ENCODE data around the gene NFKBIA. TPM values are rescaled to one million over a fixed set of nuclear protein-coding genes. Genes with fewer than 3 reads are reported as not detected.
A peak's percentile ranks its signal among the peaks of the same experiment; 100 is the strongest.
"Not testable (repeated sequence)": the region's sequence is repeated elsewhere in the genome, so short reads cannot be mapped to it uniquely, and the experiment has no call there.

NFKBIA gene
- polyA plus RNA-seq, 4 donors: 58.5 to 69.9 (median 62.1) TPM

GRCh38 chr14:35410858-35411257 lies 6.3 kb upstream of the NFKBIA start:
- no peak for DNase-seq (ENCODE audit: low read depth in 4 of 4, low spot score in 3 of 4)

DNA sequence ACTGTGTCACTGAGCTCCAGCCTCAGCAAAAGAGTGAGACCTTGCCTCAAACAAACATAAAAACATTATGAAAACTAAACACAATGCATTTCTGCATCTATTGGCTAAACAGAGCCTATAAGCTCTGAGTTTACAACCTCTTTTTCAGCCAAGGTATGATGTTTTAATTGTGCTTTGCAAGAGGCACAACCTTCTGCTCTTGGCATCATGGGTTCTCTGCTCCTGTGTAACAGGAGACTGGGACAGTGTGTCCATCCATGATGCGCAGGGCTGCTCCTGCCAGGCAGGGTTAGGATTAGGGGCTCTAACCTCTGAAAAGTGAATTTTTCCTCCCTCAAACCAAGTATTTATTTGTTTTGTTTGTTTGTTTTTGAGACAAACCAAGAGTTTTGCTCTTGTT lies 5.0 kb upstream of the NFKBIA start:
- no peak for DNase-seq (ENCODE audit: low read depth in 4 of 4, low spot score in 3 of 4)

DNA sequence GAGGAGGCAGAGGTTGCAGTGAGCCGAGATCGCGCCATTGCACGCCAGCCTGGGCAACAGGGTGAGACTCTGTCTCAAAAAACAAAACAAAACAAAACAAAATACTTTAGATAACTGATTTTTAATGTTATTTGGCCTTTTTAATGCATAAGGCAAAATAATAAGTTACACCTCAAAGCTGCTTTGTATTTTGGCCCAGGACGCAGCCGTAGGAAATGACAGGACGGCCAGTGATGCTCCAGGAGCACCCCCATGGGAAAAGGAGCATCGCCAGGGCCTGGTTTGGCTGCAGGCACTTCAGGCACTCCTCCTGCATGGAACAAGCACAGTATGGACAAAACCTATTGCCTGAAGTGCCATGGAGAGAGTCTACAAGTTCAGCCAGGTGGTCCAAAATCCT lies 3.5 kb upstream of the NFKBIA start:
- no peak for DNase-seq (ENCODE audit: low read depth in 4 of 4, low spot score in 3 of 4)

GRCh38 chr14:35407306-35407630 lies 2.7 kb upstream of the NFKBIA start:
- no peak for DNase-seq (ENCODE audit: low read depth in 4 of 4, low spot score in 3 of 4)

DNA sequence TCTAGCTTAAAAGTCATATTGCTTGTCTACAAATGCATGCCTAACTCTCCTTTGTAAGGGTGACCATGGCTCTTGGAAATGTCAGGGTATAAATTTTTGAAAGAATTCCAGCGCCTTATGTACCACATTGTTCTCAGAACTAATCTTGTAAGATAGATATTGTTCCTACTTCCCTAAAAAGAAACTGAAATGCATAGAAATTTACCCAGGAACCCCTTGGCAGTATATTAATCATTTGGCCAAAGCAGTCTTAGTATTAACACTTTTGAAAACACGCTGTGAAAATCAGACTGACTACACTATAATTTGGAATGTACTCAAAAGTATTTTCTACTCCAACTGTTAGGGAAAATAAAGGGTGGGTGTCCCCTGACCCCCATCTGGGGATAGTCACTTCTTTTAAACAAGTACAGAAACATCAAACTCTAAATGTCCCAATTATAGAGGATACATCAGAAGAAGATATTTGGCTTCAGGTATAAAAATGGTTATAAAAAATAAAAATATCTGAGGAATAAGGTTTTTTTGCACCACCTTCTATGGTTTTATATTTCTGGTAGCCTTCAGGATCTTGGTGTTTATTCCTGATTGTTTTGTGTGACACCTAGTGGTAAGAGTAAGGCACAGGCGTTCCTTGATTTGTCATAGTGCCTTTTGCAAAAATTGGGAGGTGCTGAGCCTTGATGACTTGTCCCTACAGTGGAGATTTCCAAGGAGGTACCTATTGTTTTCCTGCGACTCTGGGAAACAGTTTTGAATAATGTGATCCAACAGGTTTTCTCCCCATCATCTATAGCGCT lies 2.2 kb upstream of the NFKBIA start:
- DNase-seq (ENCODE audit: low read depth in 4 of 4, low spot score in 3 of 4): peak in 2 of 4 donors; percentile 46 to 52

- DNase-seq (ENCODE audit: low read depth in 4 of 4, low spot score in 3 of 4): no peak
Observed at GRCh38 chr14:35406090-35406489, 1.5 kb upstream of the NFKBIA start.

GRCh38 chr14:35405304-35405996 lies 901 bp upstream of the NFKBIA start:
- no peak for DNase-seq (ENCODE audit: low read depth in 4 of 4, low spot score in 3 of 4)

DNA sequence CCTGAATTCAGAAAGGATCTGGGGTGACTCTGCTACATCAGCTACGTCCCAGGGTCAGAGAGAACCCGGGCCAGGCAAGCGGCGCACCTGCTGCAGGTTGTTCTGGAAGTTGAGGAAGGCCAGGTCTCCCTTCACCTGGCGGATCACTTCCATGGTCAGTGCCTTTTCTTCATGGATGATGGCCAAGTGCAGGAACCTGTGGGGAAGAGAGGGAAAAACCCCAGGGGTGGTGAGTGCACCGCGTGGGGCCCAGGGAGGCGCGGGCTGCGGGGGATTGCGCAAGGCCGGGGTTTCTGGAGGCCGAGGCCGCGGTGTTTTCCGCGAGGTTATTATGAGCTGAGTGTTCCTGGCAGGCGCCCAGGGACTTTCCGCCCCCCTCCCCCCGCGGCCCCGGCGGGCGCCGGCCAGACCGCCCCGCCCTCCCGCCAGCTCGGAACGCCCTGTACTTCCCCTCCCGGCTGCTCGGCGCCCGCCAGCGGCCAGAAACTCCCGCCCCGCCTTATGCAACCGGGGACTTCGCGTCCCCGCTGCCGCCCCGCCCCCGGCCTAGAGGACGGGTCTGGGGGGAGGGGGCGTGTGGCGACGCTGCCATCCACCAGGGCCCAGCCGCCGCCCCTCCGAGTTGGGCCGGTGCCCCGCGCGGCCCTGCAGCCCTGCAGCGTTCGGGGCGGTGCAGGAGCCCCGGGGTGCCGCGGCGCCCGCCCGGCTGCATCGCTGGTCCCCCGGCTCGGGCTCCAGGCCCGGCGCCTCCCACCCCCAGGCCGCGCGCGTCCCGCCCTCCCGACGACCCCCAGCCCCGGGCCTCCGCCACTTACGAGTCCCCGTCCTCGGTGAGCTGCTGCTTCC lies 723 bp downstream of the NFKBIA start:
- peak; percentile 78 to 85 (median 83) for DNase-seq (ENCODE audit: low read depth in 4 of 4, low spot score in 3 of 4)

DNA sequence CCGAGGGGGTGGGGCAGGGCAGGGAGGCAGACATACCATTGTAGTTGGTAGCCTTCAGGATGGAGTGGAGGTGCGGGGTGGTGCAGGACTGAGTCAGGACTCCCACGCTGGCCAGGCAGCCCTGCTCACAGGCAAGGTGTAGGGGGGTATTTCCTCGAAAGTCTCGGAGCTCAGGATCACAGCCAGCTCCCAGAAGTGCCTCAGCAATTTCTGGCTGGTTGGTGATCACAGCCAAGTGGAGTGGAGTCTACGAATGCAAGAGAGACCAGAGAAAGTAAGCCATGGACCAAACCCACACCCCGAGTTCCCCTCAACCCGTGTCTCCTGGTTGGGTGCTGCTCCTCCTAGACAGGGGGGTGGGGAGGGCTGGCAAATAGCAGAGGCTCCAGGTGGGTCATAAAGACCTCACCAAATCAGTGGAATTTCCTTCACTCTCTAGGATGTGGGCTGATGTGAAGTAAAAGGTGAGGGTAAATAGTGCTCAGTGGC lies 1.4 kb downstream of the NFKBIA start:
- DNase-seq (ENCODE audit: low read depth in 4 of 4, low spot score in 3 of 4): no peak

GRCh38 chr14:35402323-35403113 lies 2.0 kb downstream of the NFKBIA start:
- DNase-seq (ENCODE audit: low read depth in 4 of 4, low spot score in 3 of 4): no peak

DNA sequence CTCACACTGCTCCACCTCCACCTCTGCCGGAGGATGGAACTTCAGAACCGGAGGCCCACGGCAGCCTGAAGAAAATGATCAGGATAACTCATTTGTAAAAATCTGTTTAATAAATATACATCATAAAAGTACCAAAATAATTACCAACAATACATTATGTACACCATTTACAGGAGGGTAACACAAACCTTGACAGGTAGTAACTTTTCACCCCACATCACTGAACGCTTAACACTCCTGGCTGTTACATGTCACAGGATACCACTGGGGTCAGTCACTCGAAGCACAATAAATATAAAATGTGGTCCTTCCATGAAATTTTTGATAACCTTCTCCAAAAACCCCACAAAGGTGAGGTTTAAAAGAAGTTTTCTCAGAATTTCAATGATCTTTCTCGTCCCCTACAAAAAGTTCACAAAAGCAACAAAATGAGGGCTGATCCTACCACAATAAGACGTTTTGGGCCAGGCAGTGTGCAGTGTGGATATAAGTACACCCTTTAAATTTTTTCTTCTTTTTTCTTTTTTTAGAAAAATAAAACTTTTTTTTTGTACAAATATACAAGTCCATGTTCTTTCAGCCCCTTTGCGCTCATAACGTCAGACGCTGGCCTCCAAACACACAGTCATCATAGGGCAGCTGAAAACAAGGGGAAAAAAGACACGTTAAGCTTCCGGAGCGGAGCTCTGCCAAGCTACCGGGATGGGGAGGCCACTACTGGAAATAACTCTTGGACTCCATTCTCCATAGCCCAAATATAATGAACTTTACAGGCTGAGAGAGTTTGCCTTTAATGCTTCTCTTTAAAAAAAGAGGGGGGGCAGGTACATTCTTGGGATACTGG lies 2.9 kb downstream of the NFKBIA start:
- DNase-seq (ENCODE audit: low read depth in 4 of 4, low spot score in 3 of 4): no peak

- DNase-seq (ENCODE audit: low read depth in 4 of 4, low spot score in 3 of 4): no peak
Observed at GRCh38 chr14:35400648-35401421, 3.7 kb downstream of the NFKBIA start.

GRCh38 chr14:35399083-35399937 lies 5.2 kb downstream of the NFKBIA start:
- no peak for DNase-seq (ENCODE audit: low read depth in 4 of 4, low spot score in 3 of 4)

GRCh38 chr14:35398071-35398584 lies 6.4 kb downstream of the NFKBIA start:
- DNase-seq (ENCODE audit: low read depth in 4 of 4, low spot score in 3 of 4): no peak

GRCh38 chr14:35396610-35397009 lies 7.9 kb downstream of the NFKBIA start:
- not testable (repeated sequence) for DNase-seq (ENCODE audit: low read depth in 4 of 4, low spot score in 3 of 4)

- DNase-seq (ENCODE audit: low read depth in 4 of 4, low spot score in 3 of 4): no peak
Observed at GRCh38 chr14:35395283-35395682, 9.3 kb downstream of the NFKBIA start.

DNA sequence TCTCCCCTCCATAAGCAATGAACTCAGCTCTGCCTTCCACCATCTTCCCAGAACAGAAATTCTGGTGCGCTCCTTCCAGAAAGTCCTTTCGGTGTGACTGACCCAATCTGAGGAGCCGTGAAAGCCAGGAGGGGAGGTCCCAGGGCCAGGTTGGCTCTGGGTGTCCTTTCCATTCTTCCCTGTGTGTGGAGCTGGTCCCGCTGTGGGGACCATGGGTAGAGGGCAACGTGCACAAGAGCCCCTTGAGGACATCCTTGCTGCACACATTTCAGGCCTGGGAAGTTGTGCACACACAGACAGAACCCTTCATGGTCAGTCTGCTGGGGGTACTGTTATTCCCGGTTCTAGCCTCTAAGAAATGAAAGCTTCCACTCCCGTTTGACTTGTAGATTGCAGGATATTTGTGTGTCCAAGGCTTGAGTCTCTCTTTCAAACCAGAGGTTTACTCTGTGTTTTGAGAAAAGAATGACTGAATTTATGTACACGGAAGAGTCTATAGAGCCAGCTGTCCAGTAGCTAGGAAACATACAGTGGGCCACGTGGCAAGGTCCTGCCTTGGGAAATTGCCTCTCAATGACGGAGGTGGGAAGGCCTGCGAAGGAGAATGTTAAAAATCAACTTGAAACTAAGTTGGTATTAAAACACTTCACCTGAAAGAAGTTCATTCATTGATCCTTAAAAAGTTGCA lies 10.1 kb downstream of the NFKBIA start:
- no peak for DNase-seq (ENCODE audit: low read depth in 4 of 4, low spot score in 3 of 4)

Data from right renal pelvis (tissue), 4 donors.